Uterus (tissue), 2 donors: Measurements from ENCODE around the gene PDK4.

Source experiments
- CTCF ChIP-seq, 4 experiments: fragments of 200-600 bp in 2 of 4; fragments of 450-650 bp in 2 of 4; sonication (generic) in 2 of 4; IDR thresholded peaks; one replicate each; pipeline ENCODE4 v1.5.1; 2016 to 2019; ENCODE audit warnings: antibody characterized with exemption in 4 of 4, mild to moderate bottlenecking in 2 of 4, moderate library complexity in 1 of 4
- POLR2A ChIP-seq, 2 donors: fragments of 450-650 bp; IDR thresholded peaks; one replicate each; pipeline ENCODE4 v1.6.1; 2016; ENCODE audit warnings: antibody characterized with exemption in 2 of 2, mild to moderate bottlenecking in 1 of 2, moderate library complexity in 1 of 2

DNA sequence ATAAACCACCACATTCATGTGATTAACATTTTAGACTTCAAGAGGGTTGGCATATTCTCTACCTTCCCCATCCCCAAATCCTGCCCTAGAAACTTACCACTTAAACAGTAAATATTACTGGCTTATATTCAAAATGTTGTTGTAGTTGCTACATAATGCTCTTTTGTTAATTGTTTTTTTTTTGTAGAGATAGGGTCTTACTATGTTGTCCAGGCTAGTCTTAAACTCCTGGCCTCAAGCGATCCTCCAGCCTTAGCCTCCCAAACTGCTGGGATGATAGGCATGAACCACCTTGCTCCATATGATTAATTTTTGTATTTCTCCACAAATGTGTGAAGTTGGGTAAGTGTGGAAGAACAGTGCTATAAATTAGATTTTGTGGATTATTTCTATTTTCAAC, 6.5 kb downstream of the PDK4 start:
- TF ChIP-seq CTCF (IDR thresholded peaks at IDR 0.05) (no peak), POLR2A (IDR thresholded peaks at IDR 0.05) (no peak)
